ENCODE measurements around the gene SSRP1.

GRCh38 chr11:57338142-57338541, 2.5 kb upstream of the SSRP1 start, which contains the start of gene P2RX3:
- TF ChIP-seq CTCF (conservative IDR thresholded peaks at IDR 0.05): no peak
- TF ChIP-seq EZH2 (IDR thresholded peaks at IDR 0.05; ENCODE audit: low read depth): no peak
